PC-3 (cell line): ENCODE measurements around the gene SLC22A1. TPM values are rescaled to one million over a fixed set of nuclear protein-coding genes. Genes with fewer than 3 reads are reported as not detected.

ENCODE experiments used
- ATAC-seq: fragments of 200-7000 bp; cut with Tn5 transposase; 2 replicates; pipeline ENCODE4 v1.9.1; 2020; ENCODE audit warnings: mild to moderate bottlenecking, moderate library complexity
- BruUV-seq: library from RNA; stranded (reverse); fragments of 400-500 nt; replicated peaks from 2 replicates; lab custom pipeline; 2021; lab: Mats Ljungman, UMichigan
- CTCF ChIA-PET: fragments of 300-600 bp; sonication (Branson Sonifier 250); formaldehyde crosslinking; loops from one replicate; lab custom pipeline; 2022; ENCODE audit warnings: antibody characterized with exemption; lab: Charles Lee
- POLR2A ChIA-PET: fragments of 300-600 bp; sonication (Branson Sonifier 250); formaldehyde crosslinking; loops from one replicate; lab custom pipeline; 2022; ENCODE audit warnings: antibody characterized with exemption; ENCODE audit not compliant: unreplicated experiment; lab: Charles Lee
- DNase-seq: peaks from one replicate; pipeline ENCODE4 v3.0.0-alpha.2; 2015
- H2AFZ ChIP-seq: fragments of 300-600 bp; sonication (generic); 2 replicates; pipeline ENCODE4 v1.6.0; 2016; ENCODE audit warnings: antibody characterized with exemption, low read length
- H3F3A ChIP-seq: fragments of 300-600 bp; sonication (generic); one replicate; pipeline ENCODE4 v1.6.0; 2017; ENCODE audit warnings: antibody characterized with exemption, low read length, control low read depth, mild to moderate bottlenecking; ENCODE audit not compliant: unreplicated experiment
- H3K27ac ChIP-seq: fragments of 300-600 bp; sonication (generic); 2 replicates; pipeline ENCODE4 v1.5.1; 2016; ENCODE audit warnings: mild to moderate bottlenecking, low read length
- H3K27me3 ChIP-seq: fragments of 300-600 bp; sonication (generic); 2 replicates; pipeline ENCODE4 v1.6.1; 2016; ENCODE audit warnings: low read length, mixed read lengths
- H3K36me3 ChIP-seq: fragments of 300-600 bp; sonication (generic); 2 replicates; pipeline ENCODE4 v1.6.1; 2016; ENCODE audit warnings: low read depth, mixed run types, low read length, mixed read lengths
- H3K4me1 ChIP-seq: fragments of 300-600 bp; sonication (generic); 2 replicates; pipeline ENCODE4 v1.5.1; 2016; ENCODE audit warnings: low read length; ENCODE audit not compliant: insufficient read depth
- H3K4me2 ChIP-seq: fragments of 300-600 bp; sonication (generic); 2 replicates; pipeline ENCODE4 v1.6.0; 2016; ENCODE audit warnings: low read length
- H3K4me3 ChIP-seq: fragments of 300-600 bp; sonication (generic); 2 replicates; pipeline ENCODE4 v1.5.1; 2016; ENCODE audit warnings: mild to moderate bottlenecking, low read length, mixed read lengths
- H3K79me2 ChIP-seq: fragments of 300-600 bp; sonication (generic); 2 replicates; pipeline ENCODE4 v1.6.1; 2017; ENCODE audit warnings: low read length, mixed read lengths
- H3K9ac ChIP-seq: fragments of 300-600 bp; sonication (generic); 2 replicates; pipeline ENCODE4 v1.6.0; 2016; ENCODE audit warnings: mild to moderate bottlenecking, low read length
- H3K9me2 ChIP-seq: fragments of 300-600 bp; sonication (generic); replicated peaks from 2 replicates; pipeline ENCODE4 v1.6.1; 2016; ENCODE audit warnings: mixed run types, low read length, mixed read lengths
- H3K9me3 ChIP-seq: fragments of 300-600 bp; sonication (generic); 2 replicates; pipeline ENCODE4 v1.6.1; 2016; ENCODE audit warnings: low read length, mixed read lengths
- H4K20me1 ChIP-seq: fragments of 300-600 bp; sonication (generic); 2 replicates; pipeline ENCODE4 v1.6.1; 2016; ENCODE audit warnings: low read length, mixed read lengths
- CTCF ChIP-seq: fragments of 300-600 bp; sonication (generic); conservative IDR thresholded peaks from 2 replicates; pipeline ENCODE4 v1.5.1; 2017; ENCODE audit warnings: antibody characterized with exemption, low read depth, mild to moderate bottlenecking, low read length
- EZH2 ChIP-seq: fragments of 300-600 bp; sonication (generic); IDR thresholded peaks from one replicate; pipeline ENCODE4 v1.6.1; 2017; ENCODE audit warnings: antibody characterized with exemption, mild to moderate bottlenecking, low read length; ENCODE audit not compliant: unreplicated experiment
- EZH2phosphoT487 ChIP-seq: fragments of 300-600 bp; sonication (generic); IDR thresholded peaks from 2 replicates; pipeline ENCODE4 v1.6.1; 2018; ENCODE audit warnings: mild to moderate bottlenecking, antibody characterized with exemption, low read length, borderline replicate concordance
- intact Hi-C: fragments of 100-400 bp; cut with micrococcal nuclease; formaldehyde crosslinking; loops from 2 replicates; pipeline ENCODE4 v1.9.0; 2023
- total RNA-seq: library from RNA; depleted of rRNA; stranded (reverse); fragments of >200 nt; gene quantifications from 2 replicates; pipeline ENCODE4 v1.2.3, GENCODE V29; 2014

Gene SLC22A1
- total RNA-seq, 1 experiment from 2014 or later: 10.2 TPM

DNA sequence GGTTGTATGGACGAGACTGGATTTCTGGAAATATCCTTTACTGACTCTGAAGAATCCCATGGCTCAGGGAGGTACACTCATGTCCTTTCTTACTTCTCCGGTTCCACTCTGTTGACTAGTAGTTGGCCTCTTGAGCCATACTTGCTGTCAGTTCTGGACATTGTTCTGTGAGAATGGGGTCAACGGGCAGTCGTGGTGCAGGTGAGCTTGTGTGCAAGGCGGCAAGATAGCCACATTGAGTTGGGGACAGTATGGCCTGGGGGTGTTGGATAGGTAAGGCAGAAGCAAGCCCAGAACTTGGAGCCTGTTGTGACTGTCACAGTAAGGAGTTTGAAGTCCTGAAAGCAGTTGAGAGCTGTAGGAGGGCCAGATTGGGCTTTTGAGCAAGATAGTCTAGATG is 13.5 kb upstream of the SLC22A1 start:
- intact Hi-C loops: no loop called here
- no peak for DNase-seq

DNA sequence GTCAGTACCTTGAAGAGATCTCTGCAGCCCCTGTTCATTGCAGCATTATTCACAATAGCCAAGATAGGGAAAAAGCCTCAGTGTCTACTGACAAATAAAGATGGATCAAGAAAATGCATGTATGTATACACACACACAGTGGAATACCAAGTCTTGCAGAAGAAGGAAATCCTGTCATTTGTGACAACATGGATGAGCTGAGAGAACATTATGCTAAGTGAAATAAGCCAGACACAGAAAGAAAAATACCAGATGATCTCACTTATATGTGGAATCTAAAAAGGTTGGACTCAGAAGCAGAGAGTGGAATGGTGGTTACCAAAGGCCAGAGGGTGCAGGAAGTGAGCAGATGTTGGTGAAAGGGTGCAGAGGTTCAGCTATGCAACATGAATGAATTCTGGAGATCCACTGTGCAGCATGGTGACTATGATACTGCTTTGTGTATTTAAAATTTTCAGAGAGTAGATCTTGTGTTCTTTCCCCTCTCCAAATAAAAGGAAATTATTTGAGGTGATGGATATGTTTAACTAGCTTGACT is 11.0 kb upstream of the SLC22A1 start:
- no peaks in the 10 kb centered on the region for H4K20me1 ChIP-seq
- no peaks in the 10 kb centered on the region for H3K27me3 ChIP-seq
- H3K9me2 ChIP-seq: no peaks in the 10 kb centered on the region
- no peaks in the 10 kb centered on the region for H3K79me2 ChIP-seq
- H3K4me3 ChIP-seq: no peak overlapping the region
- ChIA-PET CTCF (no interaction called here), POLR2A (no interaction called here)
- TF ChIP-seq EZH2phosphoT487 (no peak), CTCF (no peak), EZH2 (no peak)
- H3K4me2 ChIP-seq: no peak overlapping the region
- ATAC-seq: no peak
- DNase-seq: no peak
- no peaks in the 10 kb centered on the region for H3K36me3 ChIP-seq
- H3K9ac ChIP-seq: no peak overlapping the region
- H3F3A ChIP-seq: no peaks in the 10 kb centered on the region
- H3K27ac ChIP-seq: no peak overlapping the region
- H3K4me1 ChIP-seq: peaks cover 12% of the 10 kb centered on the region; the same call in 1 of the 2 replicates
- H3K9me3 ChIP-seq: no peaks in the 10 kb centered on the region
- intact Hi-C loops: no loop called here
- no TSS peak for BruUV-seq
- H2AFZ ChIP-seq: no peak overlapping the region

More for the DNA sequence above, 13.5 kb upstream of the SLC22A1 start:
- Histone ChIP-seq H4K20me1 (no peaks in the 10 kb centered on the region), H3K79me2 (no peaks in the 10 kb centered on the region), H3K36me3 (peaks cover 7% of the 10 kb centered on the region; the same call in 1 of the 2 replicates), H3K4me1 (peaks cover 12% of the 10 kb centered on the region; the same call in 1 of the 2 replicates), H3K9me3 (no peaks in the 10 kb centered on the region), H2AFZ (no peak overlapping the region), H3K9ac (no peak overlapping the region), H3F3A (no peaks in the 10 kb centered on the region), H3K27me3 (no peaks in the 10 kb centered on the region), H3K9me2 (no peaks in the 10 kb centered on the region), H3K4me3 (no peak overlapping the region), H3K27ac (no peak overlapping the region), H3K4me2 (no peak overlapping the region)
- TF ChIP-seq EZH2 (no peak), EZH2phosphoT487 (no peak), CTCF (no peak)
- ATAC-seq: no peak
- ChIA-PET CTCF (no interaction called here), POLR2A (no interaction called here)
- BruUV-seq: no TSS peak

DNA sequence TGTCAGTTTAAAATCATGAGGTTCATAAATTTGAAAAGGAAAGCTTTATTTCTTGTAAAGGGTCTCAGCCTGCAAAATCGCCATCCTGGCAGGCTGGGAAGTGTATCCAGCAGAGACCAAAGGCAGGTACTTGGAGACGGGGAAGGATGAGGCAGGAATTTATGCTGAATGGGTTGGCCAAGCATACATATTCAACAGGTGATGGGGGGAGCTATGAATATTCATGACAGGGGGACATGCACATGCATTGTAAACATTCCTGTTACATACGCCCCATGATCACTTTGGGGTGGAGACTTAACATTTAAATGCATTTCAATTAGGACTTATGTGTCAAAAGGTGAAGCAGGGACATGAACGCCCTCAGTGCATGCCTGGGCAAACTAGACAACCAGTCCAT is 9.8 kb upstream of the SLC22A1 start:
- Histone ChIP-seq H3K9me2 (no peaks in the 10 kb centered on the region), H3K4me3 (no peak overlapping the region), H3F3A (no peaks in the 10 kb centered on the region), H3K4me1 (peaks cover 4% of the 10 kb centered on the region; the same call in 1 of the 2 replicates), H3K27me3 (no peaks in the 10 kb centered on the region), H3K9me3 (no peaks in the 10 kb centered on the region), H3K27ac (no peak overlapping the region), H3K36me3 (no peaks in the 10 kb centered on the region), H3K4me2 (no peak overlapping the region), H4K20me1 (no peaks in the 10 kb centered on the region), H3K79me2 (no peaks in the 10 kb centered on the region), H3K9ac (no peak overlapping the region), H2AFZ (no peak overlapping the region)
- intact Hi-C loops: no loop called here
- no TSS peak for BruUV-seq
- DNase-seq: no peak
- ChIA-PET CTCF (no interaction called here), POLR2A (no interaction called here)
- ATAC-seq: no peak
- no peak for TF ChIP-seq EZH2phosphoT487
- TF ChIP-seq EZH2: no peak
- TF ChIP-seq CTCF: no peak
